Stimulated activated CD8-positive, alpha-beta memory T cell treated with anti-CD3 and anti-CD28 coated beads, Interleukin-12 subunit alpha, Interleukin-12 subunit beta, amount 100 ng/mL, for 1 hour (primary cell): Measurements from ENCODE around the gene GNPDA2.

Experiments
- DNase-seq: peaks from one replicate; pipeline ENCODE4 v3.0.0-alpha.2; 2020; ENCODE audit warnings: low read depth

The GNPDA2 gene

GRCh38 chr4:44678094-44679041 is 48.0 kb downstream of the GNPDA2 start, which contains the start of gene GUF1:
GUF1 (plus strand) TSS chr4:44678420; CDS start chr4:44678623, 203 bp downstream.
- peak; percentile 78 for DNase-seq

- no peak for DNase-seq
Measured at GRCh38 chr4:44675366-44675765, 51.0 kb downstream of the GNPDA2 start.

- DNase-seq, result no peak
Measured at GRCh38 chr4:44674471-44674870, 51.9 kb downstream of the GNPDA2 start.

GRCh38 chr4:44671636-44672035 is 54.7 kb downstream of the GNPDA2 start:
- DNase-seq, result no peak

- no peak for DNase-seq
Measured at GRCh38 chr4:44670506-44671199, 55.7 kb downstream of the GNPDA2 start.

GRCh38 chr4:44668526-44668925 is 57.8 kb downstream of the GNPDA2 start:
- DNase-seq, result no peak

- DNase-seq, result no peak
Measured at GRCh38 chr4:44663539-44664263, 62.7 kb downstream of the GNPDA2 start.

GRCh38 chr4:44662623-44663005 is 63.7 kb downstream of the GNPDA2 start:
- no peak for DNase-seq

- no peak for DNase-seq
Measured at GRCh38 chr4:44661940-44662622, 64.3 kb downstream of the GNPDA2 start.

- no peak for DNase-seq
Measured at GRCh38 chr4:44660396-44660795, 66.0 kb downstream of the GNPDA2 start.

GRCh38 chr4:44652002-44652401 is 74.4 kb downstream of the GNPDA2 start:
- DNase-seq, result no peak
